CD4-positive, CD25-positive, alpha-beta regulatory T cell (primary cell): ENCODE results near the gene CHRNB2. TPM values are rescaled to one million over a fixed set of nuclear protein-coding genes. Genes with fewer than 3 reads are reported as not detected.

Experiments used
- ATAC-seq, 2 donors: fragments of 150-1000 bp; cut with Tn5 transposase; one replicate each; pipeline ENCODE4 v1.10.0; 2021; ENCODE audit warnings: low read depth in 2 of 2, moderate number of reproducible peaks in 2 of 2, moderate library complexity in 1 of 2
- DNase-seq, 3 donors: peaks; one replicate each; pipeline versions ENCODE4 v3.0.0 to v3.0.0-alpha.2; 2012 to 2022; ENCODE audit warnings: mixed read lengths in 1 of 3
- H3K27ac ChIP-seq: one replicate; pipeline ENCODE4 v1.7.0; 2013; ENCODE audit warnings: mild to moderate bottlenecking, low read length; ENCODE audit not compliant: insufficient read depth, poor library complexity, severe bottlenecking
- H3K27me3 ChIP-seq: one replicate; pipeline ENCODE4 v1.7.0; 2013; ENCODE audit warnings: low read length; ENCODE audit not compliant: control insufficient read depth, insufficient read depth
- H3K36me3 ChIP-seq: one replicate; pipeline ENCODE4 v1.7.0; 2013; ENCODE audit warnings: mild to moderate bottlenecking, low read length, moderate library complexity; ENCODE audit not compliant: control insufficient read depth, insufficient read depth
- H3K4me1 ChIP-seq: 2 replicates; pipeline ENCODE4 v1.7.0; 2013; ENCODE audit warnings: mild to moderate bottlenecking, low read length; ENCODE audit not compliant: insufficient read depth, control insufficient read depth, poor library complexity, severe bottlenecking
- H3K4me3 ChIP-seq: one replicate; pipeline ENCODE4 v1.7.0; 2013; ENCODE audit warnings: low read depth, mild to moderate bottlenecking, low read length, moderate library complexity
- H3K9me3 ChIP-seq, 2 experiments: 1 replicate in 1 of 2; 2 replicates in 1 of 2; pipeline ENCODE4 v1.7.0; 2013; ENCODE audit warnings: low read length in 2 of 2, mild to moderate bottlenecking in 1 of 2, moderate library complexity in 1 of 2; ENCODE audit not compliant: control insufficient read depth in 2 of 2
- H3K27ac Mint-ChIP-seq, 3 donors: one replicate each; pipeline ENCODE4 v1.8.0; 2020 to 2022; ENCODE audit warnings: mild to moderate bottlenecking in 3 of 3, mixed read lengths in 3 of 3, moderate library complexity in 2 of 3
- H3K27me3 Mint-ChIP-seq: one replicate; pipeline ENCODE4 v1.8.0; 2022; ENCODE audit warnings: mild to moderate bottlenecking, mixed read lengths
- H3K36me3 Mint-ChIP-seq: one replicate; pipeline ENCODE4 v1.8.0; 2020; ENCODE audit warnings: mixed read lengths
- H3K4me1 Mint-ChIP-seq, 4 donors: one replicate each; pipeline ENCODE4 v1.8.0; 2020 to 2022; ENCODE audit warnings: mixed read lengths in 4 of 4, mild to moderate bottlenecking in 1 of 4
- H3K4me3 Mint-ChIP-seq, 4 donors: one replicate each; pipeline ENCODE4 v1.8.0; 2020 to 2022; ENCODE audit warnings: mild to moderate bottlenecking in 4 of 4, mixed read lengths in 4 of 4, moderate library complexity in 3 of 4
- H3K9me3 Mint-ChIP-seq, 7 donors: one replicate each; pipeline ENCODE4 v1.8.0; 2020 to 2022; ENCODE audit warnings: mixed read lengths in 7 of 7, mild to moderate bottlenecking in 3 of 7, moderate library complexity in 2 of 7
- polyA plus RNA-seq, 4 donors: library from polyadenylated mRNA; unstranded; fragments of 300-500 nt; fragmentation: Illumina TruSeq; gene quantifications; one replicate each; pipeline ENCODE4 v1.2.3, GENCODE V29; 2021
- total RNA-seq: library from RNA; stranded (reverse); gene quantifications from one replicate; pipeline ENCODE4 v1.2.3, GENCODE V29; 2022

CHRNB2 gene
- total and polyA plus RNA-seq, 5 donors from 2014 or later: not detected

DNA sequence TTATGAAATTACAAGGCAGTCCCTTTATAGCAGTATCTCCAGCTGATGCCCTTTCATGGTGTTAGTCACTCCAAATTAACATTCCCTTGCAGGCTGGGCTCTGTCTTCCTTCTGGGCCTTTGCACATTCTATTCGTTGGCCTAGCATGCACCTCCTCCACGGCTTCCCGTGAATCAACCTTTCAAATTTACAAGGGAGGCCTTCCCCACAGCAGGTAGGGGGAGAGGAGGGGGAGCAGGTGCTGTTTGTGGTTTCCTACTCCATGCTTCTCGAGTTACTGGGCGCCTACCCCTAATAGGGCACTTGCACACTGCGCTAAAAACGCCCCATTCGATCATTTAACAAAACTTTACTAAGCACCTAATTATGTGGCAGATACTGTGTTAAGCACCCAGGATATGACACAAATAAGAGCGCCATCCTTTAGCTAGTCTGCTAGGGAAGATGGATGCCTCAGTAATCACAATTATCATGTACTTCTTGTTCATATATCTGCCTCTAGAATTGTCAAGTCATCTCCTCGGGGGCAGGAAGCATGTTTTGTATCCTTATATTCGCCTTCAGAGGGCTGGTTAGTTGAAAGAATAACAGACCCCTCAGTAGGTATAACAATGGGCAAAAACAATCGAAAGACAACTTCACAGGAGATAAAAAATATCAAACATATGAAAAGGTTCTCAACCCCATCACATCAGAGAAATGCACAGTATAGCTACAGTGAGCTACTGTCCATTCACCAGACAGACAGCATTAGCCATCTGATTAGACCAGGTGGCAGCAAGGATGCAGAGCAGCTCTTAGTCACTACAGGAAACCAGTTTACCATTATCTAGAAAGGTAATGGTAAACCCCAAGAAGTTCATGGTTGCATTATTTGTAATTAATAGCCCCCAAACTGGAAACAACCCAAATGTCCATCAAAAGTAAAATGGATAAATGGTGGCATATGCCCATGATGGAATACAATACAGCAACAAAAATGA lies 42.1 kb downstream of the CHRNB2 start:
- Mint-ChIP-seq H3K36me3 (no peaks in the 10 kb centered on the region), H3K4me3 (peak overlapping the region; percentile 97 to 99 (median 98)), H3K27me3 (no peaks in the 10 kb centered on the region), H3K27ac (peak overlapping the region; percentile 99 to 100 (median 100)), H3K9me3 (no peaks in the 10 kb centered on the region), H3K4me1 (peaks cover 25 to 66% (median 56%) of the 10 kb centered on the region in 4 donors)
- H3K4me1 ChIP-seq: peaks cover 50% of the 10 kb centered on the region
- H3K27ac ChIP-seq: peak overlapping the region; percentile 95
- no peaks in the 10 kb centered on the region for H3K27me3 ChIP-seq
- ATAC-seq: peak; percentile 39 to 55
- peak overlapping the region; percentile 89 for H3K4me3 ChIP-seq
- DNase-seq: peak; percentile 25 to 74 (median 62)
- H3K36me3 ChIP-seq: peaks cover 6% of the 10 kb centered on the region
- no peaks in the 10 kb centered on the region for H3K9me3 ChIP-seq

- no peaks in the 10 kb centered on the region for H3K36me3 ChIP-seq
- no peak for ATAC-seq
- H3K4me3 ChIP-seq: no peak overlapping the region
- no peak for DNase-seq
- Mint-ChIP-seq H3K9me3 (no peaks in the 10 kb centered on the region), H3K27me3 (no peaks in the 10 kb centered on the region), H3K4me1 (peaks cover 18 to 63% (median 48%) of the 10 kb centered on the region in 4 donors), H3K4me3 (peak overlapping the region in 2 of 4 donors; percentile 50 to 51), H3K36me3 (no peaks in the 10 kb centered on the region), H3K27ac (peak overlapping the region in 2 of 3 donors; percentile 52 to 100)
- no peaks in the 10 kb centered on the region for H3K9me3 ChIP-seq
- H3K4me1 ChIP-seq: peaks cover 43% of the 10 kb centered on the region
- H3K27ac ChIP-seq: peak overlapping the region; percentile 15
- no peaks in the 10 kb centered on the region for H3K27me3 ChIP-seq
Measured at GRCh38 chr1:154611150-154611862, 43.7 kb downstream of the CHRNB2 start.

DNA sequence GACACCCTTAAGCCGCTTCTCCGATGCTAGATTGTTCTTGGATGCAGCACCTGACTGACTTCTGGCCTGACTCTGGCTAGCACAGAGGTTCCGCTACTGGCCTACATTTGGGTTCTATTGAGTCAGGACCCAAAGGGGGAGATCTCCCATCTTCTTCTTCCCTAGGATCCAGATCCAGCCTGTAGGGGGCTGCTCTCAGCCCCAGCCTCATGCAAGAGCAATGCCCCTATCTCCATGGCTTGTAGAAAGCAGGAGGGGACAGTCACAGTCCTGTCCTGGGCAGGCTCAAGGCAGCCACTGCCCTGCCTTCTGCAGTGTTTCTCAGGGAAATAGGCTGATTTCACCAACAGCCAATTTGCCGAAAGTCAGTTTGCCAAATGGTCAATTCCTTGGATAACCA lies 46.7 kb downstream of the CHRNB2 start:
- Mint-ChIP-seq H3K9me3 (no peaks in the 10 kb centered on the region), H3K4me1 (peaks cover 18 to 62% (median 39%) of the 10 kb centered on the region in 4 donors), H3K36me3 (peaks cover 3% of the 10 kb centered on the region), H3K4me3 (no peak overlapping the region), H3K27me3 (no peaks in the 10 kb centered on the region), H3K27ac (peak overlapping the region in 2 of 3 donors; percentile 71 to 86)
- ATAC-seq: no peak
- DNase-seq: no peak
- H3K27ac ChIP-seq: no peak overlapping the region
- no peak overlapping the region for H3K4me3 ChIP-seq
- peaks cover 4% of the 10 kb centered on the region for H3K36me3 ChIP-seq
- peaks cover 21% of the 10 kb centered on the region for H3K4me1 ChIP-seq
- H3K9me3 ChIP-seq: no peaks in the 10 kb centered on the region
- H3K27me3 ChIP-seq: no peaks in the 10 kb centered on the region

GRCh38 chr1:154614901-154615300 lies 47.3 kb downstream of the CHRNB2 start:
- H3K9me3 ChIP-seq: no peaks in the 10 kb centered on the region
- Mint-ChIP-seq H3K27ac (peak overlapping the region; percentile 71 to 86 (median 78)), H3K9me3 (no peaks in the 10 kb centered on the region), H3K4me1 (peaks cover 11 to 62% (median 34%) of the 10 kb centered on the region in 4 donors), H3K36me3 (peaks cover 3% of the 10 kb centered on the region), H3K4me3 (peak overlapping the region in 1 of 4 donors; percentile 5), H3K27me3 (no peaks in the 10 kb centered on the region)
- peak in 1 of 3 donors; percentile 52 for DNase-seq
- ATAC-seq: peak in 1 of 2 donors; percentile 36
- no peak overlapping the region for H3K4me3 ChIP-seq
- no peaks in the 10 kb centered on the region for H3K27me3 ChIP-seq
- H3K36me3 ChIP-seq: peaks cover 7% of the 10 kb centered on the region
- H3K4me1 ChIP-seq: peaks cover 14% of the 10 kb centered on the region
- no peak overlapping the region for H3K27ac ChIP-seq

DNA sequence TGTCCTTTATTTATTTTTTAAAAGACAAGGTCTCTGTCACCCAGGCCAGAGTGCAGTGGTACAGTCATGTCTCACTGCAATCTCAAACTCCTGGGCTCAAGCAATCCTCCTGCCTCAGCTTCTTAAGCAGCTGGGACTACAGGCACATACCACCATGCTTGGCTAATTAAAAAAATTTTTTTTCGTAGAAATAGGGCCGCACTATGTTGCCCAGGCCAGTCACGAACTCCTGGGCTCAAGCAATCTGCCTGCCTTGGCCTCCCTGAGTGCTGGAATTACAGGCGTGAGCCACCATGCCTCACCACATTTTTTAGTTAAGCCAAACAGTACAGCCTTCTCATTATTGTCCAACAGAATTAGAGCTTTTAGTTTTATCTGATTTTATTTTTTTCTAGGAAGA lies 47.8 kb downstream of the CHRNB2 start:
- ATAC-seq (no peak), DNase-seq (no peak)
- peaks cover 9 to 59% (median 31%) of the 10 kb centered on the region in 4 donors for H3K4me1 Mint-ChIP-seq
- peaks cover 3% of the 10 kb centered on the region for H3K36me3 Mint-ChIP-seq
- Histone ChIP-seq H3K27ac (no peak overlapping the region), H3K4me3 (no peak overlapping the region), H3K27me3 (no peaks in the 10 kb centered on the region), H3K4me1 (peaks cover 11% of the 10 kb centered on the region), H3K9me3 (no peaks in the 10 kb centered on the region), H3K36me3 (peaks cover 7% of the 10 kb centered on the region)
- no peak overlapping the region for H3K4me3 Mint-ChIP-seq
- no peaks in the 10 kb centered on the region for H3K27me3 Mint-ChIP-seq
- peak overlapping the region in 1 of 3 donors; percentile 78 for H3K27ac Mint-ChIP-seq
- no peaks in the 10 kb centered on the region for H3K9me3 Mint-ChIP-seq

- Histone ChIP-seq H3K36me3 (peaks cover 9% of the 10 kb centered on the region), H3K4me3 (no peak overlapping the region), H3K4me1 (peaks cover 14% of the 10 kb centered on the region), H3K27ac (no peak overlapping the region), H3K9me3 (no peaks in the 10 kb centered on the region), H3K27me3 (no peaks in the 10 kb centered on the region)
- peaks cover 3% of the 10 kb centered on the region for H3K36me3 Mint-ChIP-seq
- no peaks in the 10 kb centered on the region for H3K27me3 Mint-ChIP-seq
- ATAC-seq (no peak), DNase-seq (no peak)
- H3K4me3 Mint-ChIP-seq: no peak overlapping the region
- no peaks in the 10 kb centered on the region for H3K9me3 Mint-ChIP-seq
- peak overlapping the region in 1 of 3 donors; percentile 67 for H3K27ac Mint-ChIP-seq
- peaks cover 5 to 54% (median 23%) of the 10 kb centered on the region in 4 donors for H3K4me1 Mint-ChIP-seq
Measured at GRCh38 chr1:154616659-154617345, 49.2 kb downstream of the CHRNB2 start.

DNA sequence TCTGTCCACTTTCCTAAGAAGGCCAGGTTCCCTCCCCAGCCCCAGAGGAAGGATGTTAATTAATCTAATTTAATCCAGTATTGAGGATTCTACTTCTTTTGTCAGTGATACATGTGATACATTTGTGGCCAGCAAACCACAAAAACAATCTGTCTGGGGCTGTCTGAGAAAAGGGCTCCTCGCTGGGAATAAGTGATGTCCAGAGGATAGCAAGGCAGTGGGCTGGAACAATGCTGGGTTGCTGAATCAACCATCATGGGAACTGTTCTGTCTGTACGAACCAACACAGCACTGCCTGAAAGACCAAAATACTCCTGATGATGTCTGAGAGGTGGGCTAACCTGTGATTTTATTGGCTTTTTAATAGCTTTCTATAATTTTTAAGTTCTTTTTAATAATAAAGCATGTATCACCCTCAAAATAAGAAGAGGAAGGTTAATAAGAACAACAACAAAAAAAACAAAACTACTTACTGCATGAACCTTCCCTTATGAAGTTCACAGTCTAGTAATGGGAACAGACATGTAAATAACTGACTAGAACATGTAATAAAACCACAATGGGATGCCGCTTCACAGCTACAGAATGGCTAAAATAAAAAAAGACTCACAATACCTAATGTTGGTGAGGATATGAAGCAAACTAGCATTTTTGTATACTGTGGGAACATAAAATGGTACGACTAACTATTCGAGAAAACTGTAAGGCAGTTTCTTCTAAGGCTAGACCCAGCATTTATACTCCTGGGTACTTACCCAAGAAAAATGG lies 51.8 kb downstream of the CHRNB2 start:
- no peaks in the 10 kb centered on the region for H3K27me3 Mint-ChIP-seq
- DNase-seq: no peak
- ATAC-seq: no peak
- H3K36me3 ChIP-seq: peaks cover 20% of the 10 kb centered on the region
- no peak overlapping the region for H3K27ac Mint-ChIP-seq
- H3K27ac ChIP-seq: no peak overlapping the region
- peaks cover 14 to 75% (median 28%) of the 10 kb centered on the region in 4 donors for H3K4me1 Mint-ChIP-seq
- peaks cover 15% of the 10 kb centered on the region for H3K4me1 ChIP-seq
- H3K36me3 Mint-ChIP-seq: peaks cover 16% of the 10 kb centered on the region
- H3K4me3 ChIP-seq: no peak overlapping the region
- H3K27me3 ChIP-seq: no peaks in the 10 kb centered on the region
- H3K9me3 Mint-ChIP-seq: no peaks in the 10 kb centered on the region
- H3K9me3 ChIP-seq: no peaks in the 10 kb centered on the region
- peak overlapping the region in 1 of 4 donors; percentile 41 for H3K4me3 Mint-ChIP-seq
